Measurements from ENCODE around the gene TBCB. TPM values are rescaled to one million over a fixed set of nuclear protein-coding genes. Genes with fewer than 3 reads are reported as not detected.

Gene TBCB
- total and polyA plus RNA-seq, 7 donors: 44.4 to 115 (median 65.9) TPM

DNA sequence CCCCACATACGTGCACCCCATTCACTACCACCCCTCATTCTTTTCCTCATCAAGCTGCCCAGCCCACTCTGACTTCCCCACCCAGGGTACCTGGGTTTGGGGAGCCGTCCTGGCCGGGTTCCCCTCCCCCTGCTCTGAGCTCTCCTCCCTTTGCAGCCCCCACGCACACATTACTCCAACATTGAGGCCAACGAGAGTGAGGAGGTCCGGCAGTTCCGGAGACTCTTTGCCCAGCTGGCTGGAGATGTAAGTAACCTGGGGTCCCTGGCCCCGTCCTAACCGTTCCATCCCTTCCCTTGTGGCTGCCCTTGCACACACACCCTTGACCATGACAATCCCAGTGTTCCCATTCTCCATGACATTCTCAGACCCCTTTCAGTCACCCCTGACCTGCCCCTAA is 27.2 kb downstream of the TBCB start:
- Histone ChIP-seq H3K4me3 (no peak overlapping the region), H3K36me3 (ENCODE audit: insufficient read depth in 1 of 2, low read depth in 1 of 2) (peaks cover 5 to 59% of the 10 kb centered on the region in 2 donors), H3K27ac (no peak overlapping the region), H3K9me3 (no peaks in the 10 kb centered on the region), H3K27me3 (ENCODE audit: insufficient read depth in 3 of 3, low read length in 2 of 3) (no peaks in the 10 kb centered on the region), H3K4me1 (peaks cover 7% of the 10 kb centered on the region)
- TF ChIP-seq, protein P1, sequence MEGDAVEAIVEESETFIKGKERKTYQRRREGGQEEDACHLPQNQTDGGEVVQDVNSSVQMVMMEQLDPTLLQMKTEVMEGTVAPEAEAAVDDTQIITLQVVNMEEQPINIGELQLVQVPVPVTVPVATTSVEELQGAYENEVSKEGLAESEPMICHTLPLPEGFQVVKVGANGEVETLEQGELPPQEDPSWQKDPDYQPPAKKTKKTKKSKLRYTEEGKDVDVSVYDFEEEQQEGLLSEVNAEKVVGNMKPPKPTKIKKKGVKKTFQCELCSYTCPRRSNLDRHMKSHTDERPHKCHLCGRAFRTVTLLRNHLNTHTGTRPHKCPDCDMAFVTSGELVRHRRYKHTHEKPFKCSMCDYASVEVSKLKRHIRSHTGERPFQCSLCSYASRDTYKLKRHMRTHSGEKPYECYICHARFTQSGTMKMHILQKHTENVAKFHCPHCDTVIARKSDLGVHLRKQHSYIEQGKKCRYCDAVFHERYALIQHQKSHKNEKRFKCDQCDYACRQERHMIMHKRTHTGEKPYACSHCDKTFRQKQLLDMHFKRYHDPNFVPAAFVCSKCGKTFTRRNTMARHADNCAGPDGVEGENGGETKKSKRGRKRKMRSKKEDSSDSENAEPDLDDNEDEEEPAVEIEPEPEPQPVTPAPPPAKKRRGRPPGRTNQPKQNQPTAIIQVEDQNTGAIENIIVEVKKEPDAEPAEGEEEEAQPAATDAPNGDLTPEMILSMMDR (IDR thresholded peaks at IDR 0.05): no peak
- 79 to 88% (median 85%) methylated on average over 9 of the region's 9 CpGs for WGBS, 3 donors
- intact Hi-C loops (cut with DNase I): no loop called here
- DNase-seq: no peak
- ATAC-seq: no peak

DNA sequence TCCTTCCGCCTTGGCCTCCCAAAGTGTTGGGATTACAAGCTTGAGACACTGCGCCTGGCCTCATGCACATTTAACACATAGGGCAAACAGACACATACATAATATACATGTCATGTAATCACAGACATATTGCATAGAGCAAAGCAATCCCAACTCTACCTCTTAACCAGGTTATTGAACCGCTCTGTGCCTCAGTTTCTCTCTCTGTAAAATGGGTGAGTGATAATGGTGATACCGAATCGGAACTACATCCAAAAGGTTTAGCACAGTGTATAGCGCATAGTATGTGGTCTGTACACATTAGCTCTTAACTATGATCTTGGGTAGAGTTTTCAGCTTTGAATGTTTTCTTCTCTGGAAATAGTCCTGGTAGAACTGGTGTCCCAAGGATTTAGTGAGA is 29.4 kb downstream of the TBCB start:
- H3K4me3 ChIP-seq: no peak overlapping the region
- peaks cover 7% of the 10 kb centered on the region for H3K4me1 ChIP-seq
- peaks cover 7 to 80% of the 10 kb centered on the region in 2 donors for H3K36me3 ChIP-seq (ENCODE audit: insufficient read depth in 1 of 2, low read depth in 1 of 2)
- H3K27me3 ChIP-seq (ENCODE audit: insufficient read depth in 3 of 3, low read length in 2 of 3): no peaks in the 10 kb centered on the region
- no peak for DNase-seq
- 97 to 98% (median 97%) methylated on average over 6 of the region's 6 CpGs for WGBS, 3 donors
- intact Hi-C loops (cut with DNase I): no loop called here
- H3K27ac ChIP-seq: no peak overlapping the region
- TF ChIP-seq, protein P1 (IDR thresholded peaks at IDR 0.05): no peak
- ATAC-seq: no peak
- no peaks in the 10 kb centered on the region for H3K9me3 ChIP-seq

DNA sequence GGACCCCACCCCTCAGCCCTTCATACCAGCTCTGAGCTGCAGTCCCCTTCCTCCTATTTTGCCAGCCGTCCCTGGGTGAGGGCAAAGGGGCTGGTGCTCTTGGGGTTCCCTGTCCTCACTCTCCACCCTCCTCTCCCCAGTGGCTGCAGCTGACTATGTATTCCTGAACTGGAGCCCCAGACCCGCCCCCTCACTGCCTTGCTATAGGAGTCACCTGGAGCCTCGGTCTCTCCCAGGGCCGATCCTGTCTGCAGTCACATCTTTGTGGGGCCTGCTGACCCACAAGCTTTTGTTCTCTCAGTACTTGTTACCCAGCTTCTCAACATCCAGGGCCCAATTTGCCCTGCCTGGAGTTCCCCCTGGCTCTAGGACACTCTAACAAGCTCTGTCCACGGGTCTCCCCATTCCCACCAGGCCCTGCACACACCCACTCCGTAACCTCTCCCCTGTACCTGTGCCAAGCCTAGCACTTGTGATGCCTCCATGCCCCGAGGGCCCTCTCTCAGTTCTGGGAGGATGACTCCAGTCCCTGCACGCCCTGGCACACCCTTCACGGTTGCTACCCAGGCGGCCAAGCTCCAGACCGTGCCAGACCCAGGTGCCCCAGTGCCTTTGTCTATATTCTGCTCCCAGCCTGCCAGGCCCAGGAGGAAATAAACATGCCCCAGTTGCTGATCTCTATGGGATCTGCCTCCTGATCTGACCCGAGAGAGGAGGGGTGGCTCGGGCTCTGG is 34.6 kb downstream of the TBCB start:
- Histone ChIP-seq H3K4me3 (no peak overlapping the region), H3K9me3 (no peaks in the 10 kb centered on the region), H3K27me3 (ENCODE audit: insufficient read depth in 3 of 3, low read length in 2 of 3) (no peaks in the 10 kb centered on the region), H3K4me1 (peaks cover 24% of the 10 kb centered on the region), H3K36me3 (ENCODE audit: insufficient read depth in 1 of 2, low read depth in 1 of 2) (peaks cover 7 to 60% of the 10 kb centered on the region in 2 donors), H3K27ac (peak overlapping the region; percentile 99)
- intact Hi-C loops (cut with DNase I): no loop called here
- ATAC-seq (no peak), DNase-seq (no peak)
- TF ChIP-seq, protein P1 (IDR thresholded peaks at IDR 0.05): no peak
- WGBS, 3 donors: 27 to 54% (median 37%) methylated on average over 13 of the region's 13 CpGs

DNA sequence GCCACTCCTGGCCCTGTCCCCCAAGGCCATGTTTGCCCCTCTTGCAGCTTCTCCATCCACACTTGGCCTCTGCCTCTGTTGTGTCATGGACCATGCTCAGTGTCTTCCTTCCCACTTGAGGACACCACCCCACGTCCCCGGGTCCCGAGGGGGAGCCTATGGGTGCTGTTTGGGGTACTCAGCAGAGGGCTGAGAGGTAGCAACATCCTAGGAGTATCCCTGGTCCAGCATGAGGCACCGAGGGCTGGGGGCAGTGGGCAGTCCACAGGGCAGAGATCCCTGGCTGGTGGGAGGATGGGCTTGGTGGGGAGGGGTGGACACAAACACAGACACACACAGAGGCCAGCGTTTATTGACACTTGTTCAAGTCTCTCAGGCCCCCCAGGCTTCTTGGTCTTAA is 35.3 kb downstream of the TBCB start:
- Histone ChIP-seq H3K27ac (peak overlapping the region; percentile 99), H3K4me1 (peaks cover 24% of the 10 kb centered on the region), H3K27me3 (ENCODE audit: insufficient read depth in 3 of 3, low read length in 2 of 3) (no peaks in the 10 kb centered on the region), H3K36me3 (ENCODE audit: insufficient read depth in 1 of 2, low read depth in 1 of 2) (peaks cover 7 to 52% of the 10 kb centered on the region in 2 donors), H3K9me3 (no peaks in the 10 kb centered on the region), H3K4me3 (peak overlapping the region; percentile 89)
- intact Hi-C loops (cut with DNase I): no loop called here
- 32 to 48% (median 37%) methylated on average over 5 of the region's 5 CpGs for WGBS, 3 donors
- peak in 1 of 2 donors; percentile 51 for DNase-seq
- no peak for ATAC-seq
- TF ChIP-seq, protein P1 (IDR thresholded peaks at IDR 0.05): no peak
